Activated naive CD8-positive, alpha-beta T cell treated with anti-CD3 and anti-CD28 coated beads for 36 hours (primary cell): ENCODE data around the gene PRSS12. TPM values are rescaled to one million over a fixed set of nuclear protein-coding genes. Genes with fewer than 3 reads are reported as not detected.
"Not testable (repeated sequence)": the region's sequence is repeated elsewhere in the genome, so short reads cannot be mapped to it uniquely, and the experiment has no call there.

ENCODE experiments used
- DNase-seq: peaks from one replicate; pipeline ENCODE4 v3.0.0; 2021
- H3K27ac Mint-ChIP-seq: one replicate; pipeline ENCODE4 v1.8.0; 2022; ENCODE audit warnings: mild to moderate bottlenecking, moderate library complexity, mixed read lengths
- H3K27me3 Mint-ChIP-seq: one replicate; pipeline ENCODE4 v1.8.0; 2022; ENCODE audit warnings: mild to moderate bottlenecking, mixed read lengths
- H3K36me3 Mint-ChIP-seq: one replicate; pipeline ENCODE4 v1.8.0; 2021; ENCODE audit warnings: mild to moderate bottlenecking, mixed read lengths
- H3K4me1 Mint-ChIP-seq: one replicate; pipeline ENCODE4 v1.8.0; 2021; ENCODE audit warnings: mixed read lengths
- H3K4me3 Mint-ChIP-seq: one replicate; pipeline ENCODE4 v1.8.0; 2022; ENCODE audit warnings: mild to moderate bottlenecking, moderate library complexity, mixed read lengths
- H3K9me3 Mint-ChIP-seq: one replicate; pipeline ENCODE4 v1.8.0; 2022; ENCODE audit warnings: mixed read lengths
- total RNA-seq, 2 experiments: library from RNA; stranded (reverse); gene quantifications; one replicate each; pipeline ENCODE4 v1.2.3, GENCODE V29; 2021

The PRSS12 gene
- total RNA-seq, 2 experiments from 2014 or later, result not detected

DNA sequence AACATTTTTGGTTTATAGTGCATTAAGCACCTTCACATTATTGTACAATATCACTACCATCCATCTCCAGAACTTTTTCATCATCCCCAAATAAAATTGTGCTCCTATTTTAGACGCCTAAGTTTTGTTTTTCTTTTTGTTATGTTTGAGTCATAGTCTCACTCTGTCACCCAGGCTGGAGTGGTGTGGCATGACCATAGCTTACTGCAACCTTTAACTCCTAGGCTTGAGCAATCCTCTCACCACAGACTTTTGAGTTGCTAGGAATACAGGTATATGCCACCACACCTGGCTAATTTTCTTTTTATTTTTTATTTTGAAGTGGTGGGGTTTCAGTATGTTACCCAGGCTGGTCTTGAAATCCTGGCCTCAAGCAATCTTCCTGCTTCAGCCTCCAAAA, 33.9 kb downstream of the PRSS12 start:
- Mint-ChIP-seq H3K36me3 (no peaks in the 10 kb centered on the region), H3K4me1 (no peaks in the 10 kb centered on the region), H3K9me3 (no peaks in the 10 kb centered on the region), H3K4me3 (no peak overlapping the region), H3K27ac (no peak overlapping the region), H3K27me3 (peaks cover 22% of the 10 kb centered on the region)
- no peak for DNase-seq

DNA sequence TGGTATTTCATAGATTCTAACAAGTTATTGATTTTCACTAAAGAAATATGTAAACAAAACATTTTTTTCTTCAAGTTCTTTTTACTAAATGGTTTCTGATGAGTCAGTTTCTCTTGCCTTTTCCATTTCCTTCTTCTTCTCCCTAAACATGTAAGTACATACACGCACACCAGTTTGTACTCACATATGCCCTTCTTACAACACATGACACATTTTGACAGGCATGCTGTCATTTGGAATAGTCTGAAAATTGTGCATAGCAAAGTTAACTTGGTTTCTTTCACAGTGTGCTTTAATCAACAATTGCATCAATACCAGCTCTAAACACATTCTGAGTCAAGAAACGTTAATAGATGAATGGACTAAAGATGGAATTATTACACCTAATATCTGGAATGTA, 35.1 kb downstream of the PRSS12 start:
- no peaks in the 10 kb centered on the region for H3K9me3 Mint-ChIP-seq
- H3K27ac Mint-ChIP-seq, result no peak overlapping the region
- DNase-seq, result no peak
- H3K4me3 Mint-ChIP-seq, result no peak overlapping the region
- H3K4me1 Mint-ChIP-seq, result no peaks in the 10 kb centered on the region
- no peaks in the 10 kb centered on the region for H3K36me3 Mint-ChIP-seq
- H3K27me3 Mint-ChIP-seq, result peaks cover 16% of the 10 kb centered on the region

DNA sequence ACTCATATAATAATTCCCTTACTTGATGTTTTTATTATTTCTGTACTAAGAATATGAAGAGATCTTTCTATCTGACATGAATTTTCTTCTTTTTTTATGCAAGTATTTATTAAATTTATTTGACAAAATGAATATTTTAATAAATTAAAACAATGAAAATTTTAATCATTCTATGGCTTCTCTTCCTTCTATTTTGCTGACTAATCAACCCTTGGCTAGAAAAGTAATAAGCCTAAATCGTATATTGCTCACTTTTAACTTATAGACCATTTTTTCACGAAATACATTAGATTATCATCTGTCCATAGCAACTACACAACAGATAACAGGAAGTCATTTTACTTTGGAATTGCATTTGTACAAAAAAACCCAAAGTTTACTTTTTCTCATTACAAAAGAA, 38.6 kb downstream of the PRSS12 start:
- no peak overlapping the region for H3K4me3 Mint-ChIP-seq
- H3K36me3 Mint-ChIP-seq, result no peaks in the 10 kb centered on the region
- no peak overlapping the region for H3K27ac Mint-ChIP-seq
- no peaks in the 10 kb centered on the region for H3K4me1 Mint-ChIP-seq
- peaks cover 3% of the 10 kb centered on the region for H3K27me3 Mint-ChIP-seq
- DNase-seq, result no peak
- no peaks in the 10 kb centered on the region for H3K9me3 Mint-ChIP-seq

DNA sequence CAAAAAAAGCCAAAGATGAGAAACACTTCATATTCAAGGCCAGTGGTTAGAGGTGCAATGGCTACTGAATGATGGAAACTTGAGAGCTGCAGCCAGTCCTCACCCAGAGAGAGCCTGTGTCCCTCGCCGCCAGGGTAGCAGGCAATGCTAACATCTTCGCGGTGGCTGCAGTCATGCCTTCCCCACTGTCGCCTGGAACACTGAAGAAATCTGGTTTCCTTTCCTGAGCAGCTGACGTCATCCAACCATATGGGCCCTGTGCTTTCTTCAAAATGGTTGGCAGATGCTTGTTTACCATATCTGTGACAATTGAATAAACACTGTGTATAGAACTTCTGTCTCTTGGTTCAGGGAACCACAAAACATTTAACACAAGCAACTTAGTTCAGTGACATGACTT, 39.7 kb downstream of the PRSS12 start:
- no peak overlapping the region for H3K4me3 Mint-ChIP-seq
- H3K9me3 Mint-ChIP-seq, result no peaks in the 10 kb centered on the region
- H3K27ac Mint-ChIP-seq, result no peak overlapping the region
- no peak for DNase-seq
- H3K27me3 Mint-ChIP-seq, result peaks cover 4% of the 10 kb centered on the region
- no peaks in the 10 kb centered on the region for H3K4me1 Mint-ChIP-seq
- no peaks in the 10 kb centered on the region for H3K36me3 Mint-ChIP-seq

DNA sequence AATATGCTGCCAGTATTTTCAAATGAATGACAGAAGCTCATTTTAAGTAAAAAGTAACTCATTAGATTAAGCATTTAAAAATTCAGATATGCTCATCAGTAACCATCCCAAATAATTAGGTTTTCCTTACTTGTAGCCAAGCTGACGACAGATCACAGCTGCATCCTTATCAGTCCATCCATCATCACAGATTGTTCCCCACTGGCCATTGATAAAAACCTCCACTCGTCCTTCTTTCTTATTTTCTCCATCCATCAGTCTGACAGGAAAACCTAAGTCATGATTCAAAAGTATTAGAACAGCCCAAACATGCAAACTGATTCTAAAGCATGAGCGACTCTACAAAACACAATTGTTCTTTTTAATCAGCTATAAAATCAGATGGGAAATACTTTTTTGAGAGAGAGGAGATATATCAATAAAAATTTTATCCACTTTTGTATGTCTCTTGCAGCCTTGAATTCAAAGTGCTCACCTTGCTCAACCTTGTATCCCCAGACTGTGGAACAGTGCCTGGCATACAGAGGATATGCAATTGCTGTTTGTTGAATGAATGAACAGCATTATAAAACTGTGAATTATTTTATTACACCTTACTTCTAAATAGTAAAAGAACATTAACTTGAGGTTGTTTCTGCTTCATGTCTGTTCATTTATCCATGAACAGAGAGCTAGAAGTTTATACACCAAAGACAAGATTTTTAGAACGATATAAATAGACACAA, 44.3 kb downstream of the PRSS12 start:
- H3K4me1 Mint-ChIP-seq, result no peaks in the 10 kb centered on the region
- no peak overlapping the region for H3K4me3 Mint-ChIP-seq
- no peak for DNase-seq
- H3K9me3 Mint-ChIP-seq, result no peaks in the 10 kb centered on the region
- H3K36me3 Mint-ChIP-seq, result no peaks in the 10 kb centered on the region
- H3K27ac Mint-ChIP-seq, result no peak overlapping the region
- H3K27me3 Mint-ChIP-seq, result peaks cover 20% of the 10 kb centered on the region

DNA sequence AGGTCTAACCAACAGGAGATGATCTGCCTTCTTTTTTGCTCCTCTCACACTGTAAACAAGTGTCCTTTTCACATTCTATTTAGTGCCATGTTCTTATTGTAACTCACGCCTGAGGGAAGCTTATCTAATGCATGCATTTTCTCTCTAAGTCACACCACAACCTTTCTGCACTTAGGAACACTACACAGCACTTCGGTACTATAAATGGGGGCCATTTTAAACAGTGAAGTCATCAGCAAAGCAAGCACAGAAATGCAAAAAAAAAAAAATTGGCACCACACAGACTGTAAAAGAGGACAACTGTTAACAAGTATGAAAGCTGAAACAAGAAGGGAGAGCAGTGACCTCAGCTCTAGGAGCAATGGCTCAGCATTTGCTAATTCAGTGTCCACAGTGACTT, 45.2 kb downstream of the PRSS12 start:
- Mint-ChIP-seq H3K27ac (no peak overlapping the region), H3K4me3 (no peak overlapping the region), H3K27me3 (peaks cover 24% of the 10 kb centered on the region), H3K4me1 (no peaks in the 10 kb centered on the region), H3K36me3 (no peaks in the 10 kb centered on the region), H3K9me3 (no peaks in the 10 kb centered on the region)
- no peak for DNase-seq

DNA sequence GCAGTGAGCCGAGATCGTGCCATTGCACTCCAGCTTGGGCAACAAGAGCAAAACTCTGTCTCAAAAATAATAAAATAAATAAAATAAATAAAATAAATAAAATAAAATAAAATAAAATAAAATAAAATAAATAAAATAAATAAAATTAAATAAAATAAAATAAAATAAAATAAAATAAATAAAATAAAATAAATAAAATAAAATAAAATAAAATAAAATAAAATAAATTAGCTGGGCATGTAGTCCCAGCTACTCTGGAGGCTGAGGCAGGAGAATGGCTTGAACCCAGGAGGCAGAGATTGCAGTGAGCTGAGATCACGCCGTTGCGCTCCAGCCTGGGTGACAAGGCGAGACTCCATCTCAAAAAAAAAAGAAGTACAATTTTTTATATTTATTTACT, 53.2 kb downstream of the PRSS12 start:
- not testable (repeated sequence) for H3K9me3 Mint-ChIP-seq, H3K36me3 Mint-ChIP-seq, H3K4me3 Mint-ChIP-seq, H3K27ac Mint-ChIP-seq, H3K4me1 Mint-ChIP-seq, DNase-seq
- H3K27me3 Mint-ChIP-seq, result peaks cover 15% of the 10 kb centered on the region

DNA sequence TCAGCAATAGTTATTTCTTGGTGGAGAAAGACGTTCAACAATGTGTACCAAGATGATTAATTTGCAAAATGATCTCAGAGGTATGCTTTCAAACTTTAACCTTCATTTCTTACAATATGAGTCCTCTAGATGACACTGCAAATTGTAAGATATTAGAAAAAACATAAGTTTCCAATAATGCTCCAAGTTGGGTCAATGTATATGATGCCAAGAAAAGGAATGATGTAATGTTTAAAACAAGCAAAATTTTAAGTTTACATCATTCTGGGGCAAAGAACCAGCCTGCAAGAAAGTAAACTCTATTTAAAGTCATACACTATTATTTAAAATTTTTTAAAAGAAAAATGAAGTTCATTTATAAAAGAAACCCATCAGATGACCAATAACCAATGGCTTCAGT, 56.1 kb downstream of the PRSS12 start:
- Mint-ChIP-seq H3K4me3 (no peak overlapping the region), H3K4me1 (no peaks in the 10 kb centered on the region), H3K9me3 (no peaks in the 10 kb centered on the region), H3K27me3 (peaks cover 4% of the 10 kb centered on the region), H3K27ac (no peak overlapping the region), H3K36me3 (no peaks in the 10 kb centered on the region)
- no peak for DNase-seq

DNA sequence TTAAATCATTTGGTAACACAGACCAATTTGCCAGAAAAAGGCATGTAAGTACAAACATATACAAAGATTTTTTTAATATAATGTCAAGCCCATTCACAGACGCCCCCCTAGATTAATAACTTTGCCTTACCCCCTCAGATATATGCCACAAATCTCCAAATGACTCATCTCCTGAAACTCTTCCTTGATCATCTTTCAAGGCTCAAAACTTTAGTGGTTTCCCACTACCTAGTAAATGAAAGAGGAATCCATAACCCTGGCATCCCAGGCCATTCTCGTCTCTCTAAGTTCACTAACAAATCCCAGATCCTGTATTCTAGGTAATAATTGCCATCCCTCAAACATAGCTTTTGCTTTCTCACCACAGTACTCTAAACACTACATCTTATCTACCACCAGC, 61.9 kb downstream of the PRSS12 start:
- no peaks in the 10 kb centered on the region for H3K27me3 Mint-ChIP-seq
- H3K9me3 Mint-ChIP-seq, result no peaks in the 10 kb centered on the region
- no peak overlapping the region for H3K27ac Mint-ChIP-seq
- H3K36me3 Mint-ChIP-seq, result peaks cover 2% of the 10 kb centered on the region
- H3K4me1 Mint-ChIP-seq, result peaks cover 3% of the 10 kb centered on the region
- H3K4me3 Mint-ChIP-seq, result no peak overlapping the region
- DNase-seq, result no peak

DNA sequence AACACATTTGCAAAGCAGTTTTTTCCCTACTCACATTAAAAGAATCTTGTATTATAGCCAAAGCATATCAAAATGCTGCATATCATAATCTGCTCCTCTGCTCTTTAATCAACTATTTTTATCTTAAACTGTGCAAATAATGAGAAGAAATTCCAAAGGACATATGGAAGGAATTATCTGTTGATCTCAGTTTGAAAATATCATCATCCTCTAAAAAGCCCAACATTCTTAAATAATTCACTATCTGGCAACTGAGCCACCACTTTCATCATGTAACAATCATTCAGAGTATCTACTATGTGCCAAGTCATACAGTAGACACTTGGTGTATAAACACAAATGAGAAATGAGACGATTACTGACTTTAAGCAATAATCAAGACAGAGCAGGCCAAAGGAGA, 63.0 kb downstream of the PRSS12 start:
- H3K36me3 Mint-ChIP-seq, result peaks cover 2% of the 10 kb centered on the region
- no peaks in the 10 kb centered on the region for H3K27me3 Mint-ChIP-seq
- no peak overlapping the region for H3K4me3 Mint-ChIP-seq
- no peak overlapping the region for H3K27ac Mint-ChIP-seq
- H3K4me1 Mint-ChIP-seq, result peaks cover 3% of the 10 kb centered on the region
- H3K9me3 Mint-ChIP-seq, result no peaks in the 10 kb centered on the region
- no peak for DNase-seq

DNA sequence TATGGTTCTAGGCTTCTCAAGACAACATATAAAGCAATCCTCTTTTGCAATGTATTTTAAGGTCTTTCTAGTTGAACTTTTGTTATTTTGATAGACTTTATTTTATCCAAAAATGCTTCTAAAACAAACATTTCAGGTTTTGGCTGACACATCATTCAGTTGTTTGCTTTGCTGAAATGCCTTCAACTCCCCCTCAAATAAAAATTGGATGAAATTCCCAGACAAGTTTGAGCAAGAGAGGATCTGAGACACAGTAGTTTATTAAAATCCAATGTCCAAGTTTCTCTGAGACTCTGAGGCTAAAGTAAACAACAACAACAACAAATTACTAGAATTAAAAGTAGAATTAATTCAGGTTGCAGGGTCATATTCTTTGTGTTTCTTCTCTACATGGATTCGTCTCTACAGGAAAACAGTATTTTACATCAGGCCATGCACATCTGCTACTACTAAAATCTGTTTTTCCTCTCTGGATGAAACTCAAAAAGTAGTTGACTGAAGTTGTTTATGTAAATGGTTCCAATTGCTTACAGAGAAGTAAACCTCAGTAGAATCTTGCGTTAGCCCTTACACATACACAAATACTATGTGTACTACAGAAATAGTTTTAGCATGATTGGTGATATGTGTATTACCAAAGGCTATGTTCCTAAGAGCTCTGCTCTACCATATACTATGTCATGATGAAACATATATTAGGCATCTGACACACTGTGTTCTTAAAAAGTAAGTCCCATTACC, 64.9 kb downstream of the PRSS12 start:
- H3K9me3 Mint-ChIP-seq, result no peaks in the 10 kb centered on the region
- peaks cover 9% of the 10 kb centered on the region for H3K4me1 Mint-ChIP-seq
- no peak overlapping the region for H3K4me3 Mint-ChIP-seq
- DNase-seq, result no peak
- H3K27me3 Mint-ChIP-seq, result no peaks in the 10 kb centered on the region
- H3K27ac Mint-ChIP-seq, result no peak overlapping the region
- H3K36me3 Mint-ChIP-seq, result peaks cover 2% of the 10 kb centered on the region

DNA sequence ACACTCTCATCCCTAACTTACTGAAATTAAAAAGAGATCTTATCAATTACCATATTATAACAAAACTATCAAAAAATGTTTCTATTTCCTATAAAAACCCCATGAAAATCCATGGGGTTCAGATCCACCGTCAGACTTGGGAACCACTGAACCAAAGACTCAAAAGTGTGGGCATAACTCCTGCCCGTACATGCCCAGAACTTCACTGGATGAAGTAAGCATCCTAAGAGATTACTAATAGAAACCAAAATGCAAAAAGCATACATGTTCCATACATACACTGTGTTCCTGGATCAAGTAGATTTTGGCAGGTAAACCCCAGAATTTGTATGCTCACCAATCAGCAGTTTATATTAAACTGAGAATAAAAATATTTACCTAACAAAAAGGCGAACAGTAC, 66.1 kb downstream of the PRSS12 start:
- Mint-ChIP-seq H3K27me3 (no peaks in the 10 kb centered on the region), H3K9me3 (no peaks in the 10 kb centered on the region), H3K27ac (no peak overlapping the region), H3K4me1 (peaks cover 13% of the 10 kb centered on the region), H3K4me3 (no peak overlapping the region), H3K36me3 (peaks cover 6% of the 10 kb centered on the region)
- no peak for DNase-seq

DNA sequence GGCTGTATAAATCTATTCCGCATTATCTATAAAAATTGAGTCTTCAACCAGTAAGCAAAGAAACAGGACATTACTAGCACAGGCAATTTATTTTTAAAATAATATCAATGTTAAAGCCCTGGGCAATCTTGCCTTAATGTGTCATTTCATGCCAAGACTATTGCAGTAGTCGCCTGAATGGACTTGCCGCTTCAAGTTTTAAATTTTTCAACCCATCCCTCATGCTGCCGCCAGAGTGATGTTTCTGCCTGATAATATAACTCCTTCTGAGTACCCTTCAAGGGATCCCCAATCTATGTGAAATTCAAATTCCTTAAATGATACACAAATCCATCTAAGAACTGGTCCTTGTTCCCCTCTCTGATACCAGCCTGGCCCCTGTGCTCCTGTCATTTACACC, 66.9 kb downstream of the PRSS12 start:
- Mint-ChIP-seq H3K4me3 (no peak overlapping the region), H3K9me3 (no peaks in the 10 kb centered on the region), H3K27me3 (no peaks in the 10 kb centered on the region), H3K4me1 (peaks cover 18% of the 10 kb centered on the region), H3K36me3 (peaks cover 13% of the 10 kb centered on the region), H3K27ac (no peak overlapping the region)
- no peak for DNase-seq

DNA sequence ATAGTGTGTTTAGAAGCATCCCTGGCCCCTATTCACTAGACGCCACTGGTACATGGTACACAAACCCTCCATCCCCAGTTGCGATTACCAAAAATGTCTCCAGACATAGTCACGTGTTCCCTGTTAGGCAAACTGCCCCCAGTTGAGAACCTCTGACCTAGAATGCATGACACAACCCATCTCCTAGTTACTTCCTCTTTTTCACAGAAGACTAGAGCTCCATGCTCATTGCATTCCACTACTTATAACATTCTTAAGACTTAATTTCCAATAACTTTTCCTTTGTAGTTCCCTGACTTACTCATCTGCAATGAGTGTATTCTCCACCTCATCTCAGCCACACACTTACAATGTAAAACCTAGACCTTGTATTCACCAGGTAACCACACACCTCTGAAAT, 68.6 kb downstream of the PRSS12 start:
- no peak for DNase-seq
- Mint-ChIP-seq H3K27me3 (no peaks in the 10 kb centered on the region), H3K4me3 (no peak overlapping the region), H3K9me3 (no peaks in the 10 kb centered on the region), H3K36me3 (peaks cover 29% of the 10 kb centered on the region), H3K4me1 (peaks cover 22% of the 10 kb centered on the region), H3K27ac (peak overlapping the region; percentile 5)

DNA sequence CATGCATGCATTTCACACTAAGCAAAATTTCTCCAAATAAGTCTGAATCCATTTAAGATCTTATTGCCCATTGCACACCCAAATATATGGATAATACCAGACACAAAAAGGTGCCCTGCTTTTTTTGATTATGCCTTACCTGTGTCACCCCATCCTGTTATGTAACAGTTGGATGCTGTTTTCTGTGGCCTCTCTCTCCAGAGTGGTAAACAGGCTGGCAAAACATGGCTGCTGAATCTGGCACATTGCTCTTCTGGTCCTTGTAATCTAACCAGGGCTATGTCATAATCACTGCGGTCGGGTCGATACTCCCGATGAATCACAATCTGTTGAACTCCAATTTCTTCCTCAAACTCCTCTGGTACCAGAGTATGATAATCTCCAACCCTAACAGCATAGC, 70.1 kb downstream of the PRSS12 start:
- no peaks in the 10 kb centered on the region for H3K9me3 Mint-ChIP-seq
- H3K36me3 Mint-ChIP-seq, result peaks cover 41% of the 10 kb centered on the region
- H3K4me3 Mint-ChIP-seq, result no peak overlapping the region
- DNase-seq, result no peak
- peak overlapping the region; percentile 98 for H3K27ac Mint-ChIP-seq
- H3K4me1 Mint-ChIP-seq, result peaks cover 30% of the 10 kb centered on the region
- H3K27me3 Mint-ChIP-seq, result peaks cover 5% of the 10 kb centered on the region
